ENCODE results near the gene FNDC3B.
"Not testable (repeated sequence)": the region's sequence is repeated elsewhere in the genome, so short reads cannot be mapped to it uniquely, and the experiment has no call there.

The FNDC3B gene

DNA sequence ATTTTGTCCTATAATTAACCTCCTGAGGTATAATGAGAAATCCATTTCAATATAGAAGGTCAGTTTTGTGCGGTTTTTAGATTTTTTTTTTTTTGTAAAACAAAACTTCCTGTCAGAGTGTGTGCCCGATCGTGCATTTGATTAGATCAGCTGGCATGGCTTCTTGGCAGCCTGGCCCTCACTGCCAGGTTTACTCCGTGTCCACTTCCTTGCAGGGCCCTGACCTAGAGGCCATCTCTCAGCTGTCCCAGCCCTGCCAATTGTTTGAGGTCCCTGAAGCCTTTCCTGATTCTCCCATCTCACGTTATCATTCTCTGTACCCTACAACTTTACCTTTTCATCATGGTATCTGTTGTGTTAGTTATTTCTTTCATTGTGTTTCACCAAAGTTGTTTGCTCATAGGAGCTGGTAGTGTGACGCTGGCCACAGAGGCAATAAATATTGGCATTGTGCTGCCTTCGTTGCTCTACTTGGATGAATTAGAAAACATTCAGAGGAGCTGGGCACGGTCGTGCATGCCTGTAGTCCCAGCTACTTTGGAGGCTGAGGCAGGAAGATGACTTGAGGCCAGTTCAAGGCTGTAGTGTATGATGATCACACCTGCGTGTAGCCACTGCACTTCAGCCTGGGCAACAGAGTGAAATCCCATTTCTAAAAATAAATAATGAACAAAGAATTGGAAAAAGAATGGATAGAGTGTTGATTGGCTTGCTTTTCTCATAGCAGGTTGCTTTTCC is 206.9 kb downstream of the FNDC3B start:
- no peak for DNase-seq

DNA sequence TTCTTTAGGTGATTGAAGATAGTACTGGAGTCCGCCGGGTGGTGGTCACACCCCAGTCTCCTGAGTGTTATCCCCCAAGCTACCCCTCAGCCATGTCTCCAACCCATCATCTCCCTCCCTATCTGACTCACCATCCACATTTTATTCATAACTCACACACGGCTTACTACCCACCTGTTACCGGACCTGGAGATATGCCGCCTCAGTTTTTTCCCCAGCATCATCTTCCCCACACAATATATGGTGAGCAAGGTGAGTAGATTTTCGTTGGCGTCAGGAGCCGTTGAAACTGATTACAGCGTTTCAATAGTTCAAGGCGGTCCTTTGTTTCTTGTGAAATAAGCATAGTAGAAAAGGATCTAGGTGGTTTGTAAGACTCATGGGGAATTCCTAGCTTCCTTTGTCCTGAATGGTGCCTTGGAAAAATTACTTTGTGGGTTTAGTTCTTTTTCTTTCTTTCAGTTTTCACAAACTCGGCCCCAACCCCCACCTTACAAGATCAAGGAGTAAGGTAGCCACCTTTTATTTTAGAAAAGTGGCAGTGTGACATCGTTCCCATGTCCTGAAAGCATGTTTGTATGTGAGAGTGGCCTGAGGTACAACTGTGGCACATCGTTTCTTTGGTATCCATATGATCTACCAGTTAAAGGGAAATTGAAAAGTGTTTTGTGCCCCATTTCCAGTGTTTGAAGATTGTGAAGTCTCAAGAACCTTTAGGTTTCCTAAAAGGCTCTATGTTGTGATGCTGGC is 208.3 kb downstream of the FNDC3B start:
- DNase-seq, result no peak

DNA sequence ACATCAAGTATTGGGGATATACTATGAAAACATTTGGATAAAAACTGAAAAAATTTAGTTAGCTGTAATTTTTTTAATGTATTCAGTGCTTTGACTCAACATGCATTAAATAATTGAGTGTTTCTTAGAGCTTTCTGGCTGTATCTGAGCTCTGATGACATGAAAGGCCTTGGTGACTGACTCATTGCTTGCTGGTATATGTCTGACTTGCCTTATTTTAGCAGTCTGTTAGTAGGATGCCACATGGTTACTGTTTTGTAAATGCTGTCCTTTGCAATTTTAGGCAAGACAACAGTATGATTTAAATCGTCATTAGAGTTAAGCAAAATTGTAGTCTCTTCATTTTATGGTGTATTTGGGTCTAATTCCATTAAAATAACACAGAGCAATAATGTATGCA is 209.7 kb downstream of the FNDC3B start:
- no peak for DNase-seq

DNA sequence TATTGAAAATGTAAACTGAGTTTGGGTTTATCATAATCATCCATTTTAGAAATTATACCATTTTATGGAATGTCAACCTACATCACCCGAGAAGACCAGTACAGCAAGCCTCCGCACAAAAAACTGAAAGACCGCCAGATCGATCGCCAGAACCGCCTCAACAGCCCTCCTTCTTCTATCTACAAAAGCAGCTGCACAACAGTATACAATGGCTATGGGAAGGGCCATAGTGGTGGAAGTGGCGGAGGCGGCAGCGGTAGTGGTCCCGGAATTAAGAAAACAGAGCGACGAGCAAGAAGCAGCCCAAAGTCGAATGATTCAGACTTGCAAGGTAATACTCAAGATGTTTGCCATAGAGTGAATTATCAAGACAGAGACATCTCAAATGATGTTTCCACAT is 211.8 kb downstream of the FNDC3B start:
- DNase-seq, result no peak

DNA sequence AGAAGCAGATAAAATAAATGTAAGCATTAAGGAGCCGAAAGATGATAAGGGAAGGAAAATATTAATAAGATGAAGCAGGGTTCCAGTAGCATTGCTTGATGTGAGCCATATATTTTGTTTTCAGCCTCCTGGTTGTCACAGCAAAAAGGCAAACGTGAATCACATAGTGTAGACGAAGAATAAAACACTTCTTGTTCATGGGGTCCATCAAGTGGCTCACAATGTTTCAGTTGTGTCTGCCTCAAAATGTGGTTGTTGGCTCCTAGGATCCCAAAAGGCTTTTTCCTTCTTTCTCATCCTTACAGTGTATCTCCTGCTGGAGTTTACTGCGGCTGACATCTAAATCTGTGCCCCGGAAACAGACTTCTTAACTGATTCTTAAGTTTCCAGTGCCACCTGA is 213.8 kb downstream of the FNDC3B start:
- no peak for DNase-seq

DNA sequence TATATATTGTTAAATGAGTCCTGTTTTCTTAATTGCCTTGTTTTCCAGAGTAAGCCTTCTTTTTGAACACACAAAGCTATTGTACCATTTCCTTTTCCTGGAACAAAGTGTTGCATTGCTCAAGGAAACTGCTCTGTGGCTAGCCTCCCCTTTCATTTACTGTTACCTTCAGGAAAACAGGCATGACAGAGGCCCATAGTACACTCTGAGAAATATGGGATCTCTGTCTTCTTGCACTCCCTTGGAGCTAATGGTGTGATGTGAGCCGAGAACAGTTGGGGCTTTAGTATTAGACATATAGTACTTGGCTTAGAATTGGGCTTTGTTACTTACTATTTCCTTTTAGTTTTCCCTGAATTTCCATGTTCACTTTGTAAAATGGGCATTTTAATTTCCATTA is 215.2 kb downstream of the FNDC3B start:
- DNase-seq, result no peak

DNA sequence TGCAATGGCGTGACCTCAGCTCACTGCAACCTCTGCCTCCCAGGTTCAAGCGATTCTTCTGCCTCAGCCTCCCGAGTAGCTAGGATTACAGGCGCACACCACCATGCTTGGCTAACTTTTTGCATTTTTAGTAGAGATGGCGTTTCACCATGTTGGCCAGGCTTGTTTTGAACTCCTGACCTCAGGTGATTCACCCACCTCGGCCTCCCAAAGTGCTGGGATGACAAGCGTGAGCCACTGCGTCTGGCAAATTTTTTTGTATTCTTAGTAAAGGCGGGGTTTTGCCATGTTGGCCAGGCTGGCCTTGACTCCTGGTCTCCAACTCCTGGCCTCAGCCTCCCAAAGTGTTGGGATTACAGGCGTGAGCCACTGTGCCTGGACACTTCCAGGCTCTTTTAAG is 215.9 kb downstream of the FNDC3B start:
- not testable (repeated sequence) for DNase-seq

DNA sequence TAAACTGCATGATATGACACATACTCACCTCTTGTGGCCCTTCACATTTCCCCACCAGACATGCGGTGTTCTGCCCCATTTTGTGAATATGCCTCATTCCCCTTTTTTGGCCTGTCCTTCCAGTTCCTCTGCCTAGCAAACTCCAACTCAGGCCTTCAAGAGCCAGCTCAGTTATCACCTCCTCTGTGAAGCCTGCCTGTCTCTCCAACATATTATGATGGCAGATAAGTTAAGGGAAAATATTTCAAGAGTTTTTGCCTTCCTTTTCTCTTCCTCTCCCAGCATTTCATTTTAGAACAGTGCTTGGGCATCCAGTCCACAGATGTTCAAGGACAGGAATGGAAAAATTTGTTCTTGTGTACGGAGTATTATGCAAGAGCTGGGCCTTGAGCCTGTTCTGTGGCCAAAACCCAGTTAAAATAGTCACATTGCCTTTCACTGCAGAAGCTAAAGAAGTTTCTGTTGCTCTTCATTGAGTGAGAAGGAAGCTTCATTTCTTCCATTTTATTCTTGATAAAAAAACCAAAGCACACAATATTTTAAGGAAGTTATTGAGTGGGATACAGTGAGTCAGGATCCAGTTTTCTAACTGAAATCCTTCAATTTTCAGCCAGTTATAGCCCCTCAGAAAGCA is 216.8 kb downstream of the FNDC3B start:
- no peak for DNase-seq

DNA sequence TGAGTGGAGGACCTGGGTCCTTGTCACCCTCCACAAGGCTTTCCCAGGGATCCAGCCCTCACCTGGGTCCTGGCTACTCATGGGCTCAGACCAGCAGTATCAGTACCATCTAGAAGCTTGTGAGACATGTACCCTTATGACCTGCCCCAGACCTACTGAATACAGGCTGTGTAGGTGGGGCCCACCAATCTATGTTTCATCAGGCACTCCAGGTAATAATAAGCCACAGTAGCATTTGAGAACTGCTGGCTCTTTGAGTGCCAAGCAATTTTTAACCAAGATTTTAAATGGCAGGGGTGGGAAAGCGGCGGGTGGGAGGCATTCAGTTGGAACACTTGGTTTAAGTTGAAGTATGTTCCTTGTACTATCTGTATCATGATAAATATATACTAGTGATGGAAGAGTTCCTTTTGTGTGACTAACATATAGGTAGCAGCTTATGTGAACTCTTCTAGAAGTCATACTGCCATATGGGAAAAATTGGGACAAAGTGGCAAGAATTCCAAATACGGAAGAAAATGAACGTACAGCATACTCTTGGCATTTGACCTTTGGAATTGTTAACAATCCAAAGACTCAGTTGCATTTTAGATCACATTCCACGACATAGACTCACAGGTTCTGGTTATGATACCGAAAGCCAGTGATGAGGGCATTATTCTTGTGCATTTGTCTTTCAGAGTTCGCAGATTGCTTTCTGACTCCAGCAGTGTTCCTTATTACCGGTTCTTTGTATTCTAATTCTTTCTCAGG is 218.4 kb downstream of the FNDC3B start:
- DNase-seq, result no peak

DNA sequence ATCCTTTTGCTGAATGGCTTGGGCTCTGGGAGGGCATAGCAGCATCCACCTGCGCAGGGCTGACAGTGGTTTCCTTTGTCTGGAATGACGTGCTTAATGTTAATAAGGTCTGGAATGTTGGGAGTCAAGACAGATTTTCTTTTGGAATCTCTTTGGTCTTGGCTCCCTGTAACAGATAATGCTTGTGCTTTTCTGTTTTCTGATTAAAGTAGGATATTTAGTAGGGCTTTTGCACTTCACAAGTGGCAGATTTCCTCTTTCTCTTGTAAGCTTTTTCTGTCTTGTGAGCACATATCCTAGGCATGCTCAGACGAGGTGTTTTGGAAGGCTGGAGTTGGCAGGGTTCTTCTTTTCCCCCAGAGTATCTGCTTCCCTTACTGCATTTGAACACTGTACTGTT is 219.2 kb downstream of the FNDC3B start:
- no peak for DNase-seq

DNA sequence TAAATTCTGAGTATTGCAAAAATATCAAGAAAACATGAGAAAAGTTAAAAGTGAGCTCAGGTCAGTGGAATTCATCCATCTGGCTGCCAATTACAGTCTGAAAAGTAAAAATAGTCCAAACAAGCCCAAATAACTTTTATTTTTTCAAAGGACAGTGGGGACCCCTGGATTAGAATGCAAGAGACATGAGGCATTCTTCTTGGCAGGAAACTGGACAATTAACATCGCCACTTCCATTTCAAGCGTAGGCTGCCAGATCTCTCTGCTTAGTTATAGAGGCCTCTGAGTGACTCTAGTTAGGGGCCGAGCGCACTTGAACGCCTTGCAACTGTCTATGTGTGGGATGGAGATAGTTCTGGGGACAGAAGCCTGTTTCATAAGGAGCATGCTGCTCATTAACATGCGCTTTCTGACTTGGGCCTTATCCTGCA is 219.7 kb downstream of the FNDC3B start:
- no peak for DNase-seq

DNA sequence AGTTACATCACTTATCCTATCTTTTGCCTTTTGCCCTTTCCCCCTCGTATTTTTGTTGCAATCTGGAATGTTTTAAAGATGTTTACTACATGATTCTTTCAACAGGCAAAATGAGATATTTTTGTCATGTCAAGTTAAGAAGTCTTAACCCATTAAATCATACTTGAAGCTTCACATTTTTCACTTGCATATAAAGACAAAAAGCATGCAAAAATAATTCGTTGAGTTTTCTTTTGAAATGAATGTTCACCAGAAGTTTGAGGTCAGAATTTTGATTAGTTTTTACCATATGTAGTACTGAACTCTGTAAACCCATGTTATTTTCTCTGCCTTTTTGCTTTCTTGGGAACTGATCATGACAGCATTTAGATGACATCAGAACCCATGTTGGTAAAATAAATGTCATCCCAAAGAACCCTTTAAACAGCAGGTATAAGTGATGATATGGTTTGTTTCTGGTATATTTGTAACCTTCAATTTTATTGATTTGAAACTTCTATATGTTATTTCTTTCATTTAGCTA is 220.4 kb downstream of the FNDC3B start:
- no peak for DNase-seq

DNA sequence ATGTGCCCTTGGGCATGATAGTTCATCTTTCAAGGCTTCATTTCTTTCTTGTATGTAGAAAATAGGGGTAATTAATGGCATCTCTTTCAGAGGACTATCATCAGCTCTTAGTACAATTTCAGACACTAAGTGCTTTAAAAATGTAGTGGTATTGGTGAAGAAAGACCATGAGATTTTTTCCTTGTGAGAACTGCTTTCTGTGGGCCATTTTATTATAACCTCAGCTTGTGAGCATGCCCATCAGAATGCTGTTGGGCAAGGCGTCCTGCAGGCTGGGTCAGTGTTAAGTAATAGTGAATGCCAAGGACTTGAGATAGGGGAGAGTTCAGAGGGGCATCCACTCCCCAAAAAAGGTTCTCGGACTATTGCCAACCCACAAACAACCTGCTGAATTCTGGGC is 221.0 kb downstream of the FNDC3B start:
- DNase-seq, result no peak

DNA sequence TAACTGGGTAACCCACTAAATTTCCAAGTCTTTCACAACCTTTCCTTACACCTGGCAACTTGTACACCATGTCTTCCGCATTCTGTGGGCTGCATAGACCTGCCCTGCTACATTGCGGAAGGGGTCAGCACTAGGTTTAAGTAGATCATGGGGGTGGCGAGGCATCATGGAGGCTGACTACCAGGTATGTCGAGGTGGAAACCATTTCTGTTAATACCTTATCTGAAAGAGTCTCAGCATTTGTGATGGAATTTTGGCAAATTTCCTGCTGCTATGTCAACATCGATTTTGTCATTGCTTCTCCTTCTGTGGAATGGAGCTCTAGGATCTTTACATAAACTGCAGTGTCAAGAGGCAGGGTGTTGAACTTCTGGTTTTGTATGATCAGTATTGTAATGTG is 221.7 kb downstream of the FNDC3B start:
- DNase-seq, result no peak

DNA sequence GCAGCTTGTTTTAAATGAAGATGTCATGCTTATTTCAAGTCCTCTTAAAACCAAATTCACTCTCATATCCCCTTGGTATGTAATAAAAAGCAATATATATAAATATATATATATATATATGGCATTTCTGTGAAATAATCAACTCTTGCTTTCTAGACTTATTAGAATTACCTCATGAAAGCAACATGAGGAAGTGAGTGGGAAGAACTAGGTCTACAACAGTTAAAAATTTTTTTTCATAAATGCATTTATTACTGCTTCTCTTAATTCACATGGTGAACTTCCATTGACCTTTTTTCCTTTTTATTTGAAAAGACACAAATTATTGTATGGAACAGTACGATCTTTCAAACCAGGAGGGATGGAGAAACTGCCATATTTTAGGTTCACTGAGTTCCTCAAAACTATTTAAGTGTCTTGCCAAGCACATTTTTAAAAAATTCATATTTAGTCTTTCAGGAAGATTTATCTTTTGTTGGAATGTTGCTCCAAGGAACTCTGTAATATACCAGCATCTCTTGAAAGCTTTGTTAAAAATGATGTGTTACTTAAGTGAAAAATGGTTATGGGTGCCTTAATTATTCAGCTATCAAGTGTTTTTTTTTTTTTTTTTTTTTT is 223.7 kb downstream of the FNDC3B start:
- DNase-seq, result no peak

DNA sequence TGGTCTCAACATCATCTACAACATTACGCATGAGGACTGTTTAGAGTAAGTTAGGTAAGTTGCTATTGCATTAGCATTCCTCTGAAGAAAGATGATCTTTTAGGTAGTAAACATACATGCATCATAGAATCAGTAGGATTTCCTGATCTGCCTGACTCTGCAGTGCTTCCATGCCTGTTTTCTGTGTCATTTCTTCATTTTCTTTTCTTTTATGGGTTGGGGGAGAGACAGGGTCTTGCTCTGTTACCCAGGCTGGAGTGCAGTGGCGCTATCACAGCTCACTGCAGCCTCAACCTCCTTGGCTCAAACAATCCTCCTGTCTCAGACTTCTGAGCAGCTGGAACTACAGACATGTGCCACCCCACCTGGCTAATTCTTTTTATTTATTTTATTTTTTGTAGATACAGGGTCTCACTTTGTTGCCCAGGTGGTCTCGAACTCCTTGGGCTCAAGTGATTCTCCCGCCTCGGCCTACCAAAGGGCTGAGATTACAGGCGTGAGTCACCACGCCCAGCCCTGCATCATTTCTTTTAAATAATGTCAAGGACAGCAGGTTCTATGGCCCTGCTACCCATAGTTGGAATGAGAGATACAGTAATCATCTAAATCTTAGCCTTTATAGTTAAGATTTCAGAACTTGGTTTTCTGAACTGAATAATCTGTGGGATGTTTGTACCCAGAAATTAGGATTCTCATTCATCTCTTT is 224.6 kb downstream of the FNDC3B start:
- DNase-seq, result no peak

DNA sequence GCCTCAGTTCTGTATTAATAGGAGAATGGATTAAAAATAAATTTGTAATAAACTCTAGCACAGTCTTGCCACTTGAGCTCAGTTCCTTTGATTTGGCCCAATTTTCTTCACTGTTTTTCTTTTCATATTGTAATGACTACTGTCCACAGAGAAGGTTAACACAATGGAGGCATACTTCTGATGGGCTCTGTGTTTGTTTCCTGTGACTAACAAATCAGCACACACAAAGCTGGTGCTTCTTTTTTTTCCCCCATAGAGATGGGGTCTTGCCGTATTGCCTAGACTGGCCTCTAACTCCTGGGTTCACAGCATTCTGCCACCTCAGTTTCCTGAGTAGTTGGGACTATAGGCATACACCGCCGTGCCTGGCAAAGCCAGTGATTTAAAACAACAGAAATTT is 226.7 kb downstream of the FNDC3B start:
- no peak for DNase-seq

DNA sequence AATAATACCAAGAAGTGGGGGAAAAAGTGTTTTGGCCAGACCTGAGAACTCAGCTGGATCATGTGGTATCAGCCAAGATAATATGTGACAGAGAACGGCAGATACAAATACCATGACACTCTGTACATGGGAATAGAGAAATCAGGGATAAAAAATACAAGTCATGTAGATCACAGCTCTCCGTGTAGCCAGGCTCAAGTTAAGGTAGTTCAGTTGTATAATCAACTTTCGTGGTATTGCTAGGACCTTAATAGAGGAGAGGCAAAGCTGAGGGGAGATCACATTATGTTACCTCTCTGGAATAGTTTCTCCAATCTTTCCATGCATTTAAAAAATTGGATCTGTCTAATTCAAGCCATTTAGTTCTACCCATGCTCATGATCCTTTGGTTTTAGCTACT is 229.0 kb downstream of the FNDC3B start:
- DNase-seq, result no peak

DNA sequence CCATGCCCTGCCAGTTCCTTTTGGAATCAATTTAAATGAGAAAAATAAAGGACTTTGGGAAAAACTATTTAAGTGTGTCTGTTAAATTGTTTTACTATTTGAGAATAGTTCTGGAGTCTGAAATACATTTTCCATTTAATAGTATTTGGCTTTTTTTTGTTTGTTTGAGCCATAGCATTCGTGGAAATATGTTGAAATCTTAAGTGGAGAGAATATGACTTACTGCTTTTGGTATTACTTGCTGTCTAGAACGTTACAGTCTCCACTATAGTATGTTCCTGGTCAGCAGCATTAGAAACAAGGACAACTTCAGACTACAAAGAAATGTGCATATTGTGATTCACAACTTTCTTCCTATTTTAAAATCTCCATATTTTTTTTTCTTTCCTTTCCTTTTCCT is 229.5 kb downstream of the FNDC3B start:
- DNase-seq, result no peak

DNA sequence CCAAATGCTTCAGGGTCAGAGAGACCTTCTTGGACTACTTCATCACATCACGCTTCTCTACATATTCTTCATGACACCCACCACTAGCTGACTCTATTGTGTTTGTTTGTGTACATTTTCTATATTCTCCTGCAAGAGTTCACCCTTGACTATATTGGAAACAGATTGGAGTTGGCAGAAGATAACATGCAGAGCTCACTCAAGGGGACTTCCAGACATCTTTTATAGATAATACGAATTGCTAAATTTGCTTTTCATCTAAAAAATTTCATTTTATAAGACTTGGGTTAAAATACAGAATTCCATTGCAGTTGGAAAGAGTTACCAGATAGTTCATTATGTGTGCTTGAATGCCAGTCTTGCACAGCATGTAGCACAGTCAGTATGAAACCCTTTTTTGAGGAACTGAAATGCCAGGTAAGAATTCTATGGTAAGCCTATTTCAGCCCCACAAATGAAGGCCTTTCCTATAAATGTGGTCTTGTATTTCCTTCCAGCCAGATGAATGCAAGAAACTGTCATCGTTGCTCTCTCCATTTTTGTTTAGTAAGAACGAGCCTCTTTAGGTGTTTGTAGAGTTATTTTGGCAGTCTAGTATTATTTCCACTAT is 231.3 kb downstream of the FNDC3B start:
- DNase-seq, result no peak

DNA sequence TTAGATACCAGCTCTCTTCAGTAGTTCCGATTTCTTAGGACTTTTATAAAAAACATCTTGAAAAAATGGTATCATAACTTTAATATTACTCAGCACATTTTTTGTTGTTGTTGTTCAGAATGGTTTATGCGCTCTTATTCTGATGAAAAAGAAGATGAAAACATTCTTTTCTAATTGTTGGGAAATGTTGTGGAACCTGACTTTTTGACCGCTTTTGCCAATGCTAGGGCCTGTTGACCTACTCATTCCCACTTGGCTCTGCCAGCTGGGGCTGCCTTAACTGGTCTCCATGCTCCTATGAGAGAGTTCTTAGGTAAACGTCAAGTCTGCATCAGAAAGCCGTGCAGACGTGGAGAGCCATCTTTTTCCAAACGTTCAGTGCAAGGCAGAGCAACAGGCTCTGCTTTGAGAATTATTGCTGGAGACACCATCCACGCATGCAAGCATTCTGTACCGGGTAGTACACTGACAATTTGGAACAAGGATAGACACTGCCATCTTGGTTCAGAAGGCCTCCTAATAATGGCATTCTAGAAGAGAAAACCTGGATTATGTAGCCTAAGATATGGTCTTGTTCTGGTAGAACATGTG is 232.1 kb downstream of the FNDC3B start:
- no peak for DNase-seq

Data from DMS79 treated with DMSO at 0.1 percent for 48 hours (cell line).